ENCODE data around the gene C9orf50.

DNA sequence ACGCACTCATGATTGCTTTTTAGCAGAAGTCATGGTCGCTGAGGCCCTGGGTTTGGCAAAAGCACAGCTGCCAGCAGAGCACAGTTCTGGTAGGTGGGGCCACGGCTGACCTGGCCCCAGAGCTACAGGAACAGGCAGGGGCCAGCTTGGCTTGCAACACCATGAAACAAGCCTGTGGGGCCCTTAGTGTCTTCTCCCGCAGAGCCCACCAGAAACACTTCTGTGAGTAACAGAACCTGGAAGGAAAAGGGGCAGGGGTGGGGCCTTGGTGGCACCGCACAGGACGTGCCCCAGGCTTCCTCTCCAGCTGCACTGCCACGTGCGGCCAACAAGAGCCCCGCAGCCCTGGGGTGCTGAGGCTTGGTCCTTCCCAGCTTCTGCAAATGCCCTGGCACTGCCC is 16.2 kb upstream of the C9orf50 start:
- TF ChIP-seq EZH2 (IDR thresholded peaks at IDR 0.05; ENCODE audit: borderline replicate concordance, insufficient read depth, low read depth, low read length, poor library complexity, severe bottlenecking): no peak
- TF ChIP-seq, protein P1, sequence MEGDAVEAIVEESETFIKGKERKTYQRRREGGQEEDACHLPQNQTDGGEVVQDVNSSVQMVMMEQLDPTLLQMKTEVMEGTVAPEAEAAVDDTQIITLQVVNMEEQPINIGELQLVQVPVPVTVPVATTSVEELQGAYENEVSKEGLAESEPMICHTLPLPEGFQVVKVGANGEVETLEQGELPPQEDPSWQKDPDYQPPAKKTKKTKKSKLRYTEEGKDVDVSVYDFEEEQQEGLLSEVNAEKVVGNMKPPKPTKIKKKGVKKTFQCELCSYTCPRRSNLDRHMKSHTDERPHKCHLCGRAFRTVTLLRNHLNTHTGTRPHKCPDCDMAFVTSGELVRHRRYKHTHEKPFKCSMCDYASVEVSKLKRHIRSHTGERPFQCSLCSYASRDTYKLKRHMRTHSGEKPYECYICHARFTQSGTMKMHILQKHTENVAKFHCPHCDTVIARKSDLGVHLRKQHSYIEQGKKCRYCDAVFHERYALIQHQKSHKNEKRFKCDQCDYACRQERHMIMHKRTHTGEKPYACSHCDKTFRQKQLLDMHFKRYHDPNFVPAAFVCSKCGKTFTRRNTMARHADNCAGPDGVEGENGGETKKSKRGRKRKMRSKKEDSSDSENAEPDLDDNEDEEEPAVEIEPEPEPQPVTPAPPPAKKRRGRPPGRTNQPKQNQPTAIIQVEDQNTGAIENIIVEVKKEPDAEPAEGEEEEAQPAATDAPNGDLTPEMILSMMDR (IDR thresholded peaks at IDR 0.05): no peak

All from B cell (primary cell).